BLaER1 (cell line): ENCODE results near the gene SLIT3.

Source experiments
- H3K27ac ChIP-seq: shearing (Covaris generic); formaldehyde crosslinking; 2 replicates; pipeline ENCODE4 v1.8.1; 2022
- H3K27me3 ChIP-seq: shearing (Covaris generic); formaldehyde crosslinking; 2 replicates; pipeline ENCODE4 v1.8.1; 2022
- H3K36me3 ChIP-seq: shearing (Covaris generic); formaldehyde crosslinking; 2 replicates; pipeline ENCODE4 v1.8.1; 2022
- H3K4me1 ChIP-seq: shearing (Covaris generic); formaldehyde crosslinking; 2 replicates; pipeline ENCODE4 v1.8.1; 2022
- H3K4me2 ChIP-seq: shearing (Covaris generic); formaldehyde crosslinking; 2 replicates; pipeline ENCODE4 v1.8.1; 2022
- H3K4me3 ChIP-seq: shearing (Covaris generic); formaldehyde crosslinking; 2 replicates; pipeline ENCODE4 v1.8.1; 2022
- H3K9ac ChIP-seq: shearing (Covaris generic); formaldehyde crosslinking; 2 replicates; pipeline ENCODE4 v1.8.1; 2022
- H3K9me3 ChIP-seq: shearing (Covaris generic); formaldehyde crosslinking; 2 replicates; pipeline ENCODE4 v1.8.1; 2022
- H4K20me1 ChIP-seq: shearing (Covaris generic); formaldehyde crosslinking; 2 replicates; pipeline ENCODE4 v1.8.1; 2022
- Cebpa-rat ChIP-seq: shearing (Covaris generic); IDR thresholded peaks from 2 replicates; pipeline ENCODE4 v1.8.1; 2022

The SLIT3 gene

DNA sequence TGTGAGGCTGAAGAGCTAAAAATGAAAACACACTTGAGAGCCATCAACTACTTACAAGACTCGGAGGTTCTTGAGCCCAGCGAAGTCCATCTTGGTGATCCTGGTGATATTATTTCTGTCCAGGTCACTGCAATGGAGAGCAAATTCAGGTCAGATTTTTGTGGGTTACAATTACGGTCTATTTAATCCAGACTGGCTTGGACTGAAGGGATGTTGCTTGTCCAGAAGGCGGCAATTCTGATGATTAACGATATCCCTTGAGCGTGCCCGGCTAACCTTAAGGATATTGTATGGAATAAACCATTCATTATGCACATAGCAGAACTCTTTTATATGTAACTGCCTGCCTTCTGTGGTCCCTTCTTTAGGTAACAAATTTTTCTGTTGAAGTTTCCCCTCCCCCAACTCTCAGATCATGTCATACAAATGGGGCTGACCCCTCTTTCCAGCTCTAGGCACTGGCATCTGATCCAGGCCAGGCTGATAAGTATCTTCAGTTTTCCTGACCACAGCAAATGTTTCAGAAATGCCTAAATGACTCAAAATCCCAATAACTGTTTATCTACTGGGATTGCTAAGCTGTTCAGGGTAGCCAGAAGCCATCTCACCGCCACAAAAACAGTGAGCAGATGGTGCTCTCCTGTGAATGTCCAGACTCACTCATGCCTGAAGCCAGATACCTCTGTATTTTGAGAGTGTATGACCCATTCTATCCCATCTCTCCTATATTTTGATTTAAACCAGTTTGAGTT, 49.4 kb downstream of the SLIT3 start:
- no peaks in the 10 kb centered on the region for H3K27me3 ChIP-seq
- no peak overlapping the region for H3K4me3 ChIP-seq
- no peak overlapping the region for H3K27ac ChIP-seq
- H3K9ac ChIP-seq, result no peak overlapping the region
- no peak overlapping the region for H3K4me2 ChIP-seq
- H4K20me1 ChIP-seq, result no peaks in the 10 kb centered on the region
- peaks cover 16% of the 10 kb centered on the region for H3K4me1 ChIP-seq
- no peaks in the 10 kb centered on the region for H3K9me3 ChIP-seq
- H3K36me3 ChIP-seq, result no peaks in the 10 kb centered on the region
- no peak for TF ChIP-seq Cebpa-rat

DNA sequence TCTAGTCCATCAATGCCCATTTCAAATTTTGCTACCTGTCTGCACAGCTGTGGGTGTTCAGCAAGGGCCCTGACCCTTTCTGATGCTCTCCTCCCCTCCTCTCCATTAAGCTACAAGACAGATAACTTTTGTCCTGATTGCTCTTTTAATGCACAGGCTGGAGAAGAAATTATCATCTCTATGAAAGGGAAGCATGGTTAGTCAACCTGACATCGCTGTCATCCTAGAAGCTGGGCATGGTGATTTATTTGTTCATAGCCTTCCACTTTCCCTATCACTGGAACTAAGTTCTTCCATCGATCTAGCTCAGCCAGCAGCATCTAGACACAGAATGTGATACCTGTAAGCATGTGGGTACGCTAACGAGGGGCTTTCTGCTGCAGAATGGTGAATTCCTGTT, 50.1 kb downstream of the SLIT3 start:
- no peaks in the 10 kb centered on the region for H4K20me1 ChIP-seq
- no peaks in the 10 kb centered on the region for H3K36me3 ChIP-seq
- H3K9me3 ChIP-seq, result no peaks in the 10 kb centered on the region
- no peak for TF ChIP-seq Cebpa-rat
- no peaks in the 10 kb centered on the region for H3K27me3 ChIP-seq
- H3K27ac ChIP-seq, result no peak overlapping the region
- no peak overlapping the region for H3K4me2 ChIP-seq
- H3K9ac ChIP-seq, result no peak overlapping the region
- peaks cover 16% of the 10 kb centered on the region for H3K4me1 ChIP-seq
- H3K4me3 ChIP-seq, result no peak overlapping the region

DNA sequence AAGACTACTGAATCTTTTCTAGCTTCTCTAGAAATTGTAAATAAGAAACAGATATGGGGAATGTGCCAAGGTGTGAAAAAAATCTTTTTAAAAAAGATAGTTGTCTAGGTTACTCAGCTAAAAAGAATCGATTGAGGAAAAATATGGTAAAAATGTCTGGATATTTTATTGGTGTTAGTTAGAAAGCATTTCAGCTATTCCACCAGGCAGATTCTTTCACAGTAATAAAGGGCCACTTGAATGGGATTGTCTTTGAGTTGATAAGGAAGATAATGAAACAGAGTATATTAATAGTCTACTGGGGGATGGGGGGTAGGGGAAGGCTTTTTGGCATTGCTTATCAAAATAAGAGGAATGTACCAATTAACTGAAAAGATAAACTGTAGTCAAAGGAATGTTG, 51.9 kb downstream of the SLIT3 start:
- H3K27ac ChIP-seq, result no peak overlapping the region
- H3K36me3 ChIP-seq, result no peaks in the 10 kb centered on the region
- no peaks in the 10 kb centered on the region for H3K9me3 ChIP-seq
- no peak for TF ChIP-seq Cebpa-rat
- H3K4me3 ChIP-seq, result no peak overlapping the region
- H3K27me3 ChIP-seq, result no peaks in the 10 kb centered on the region
- no peak overlapping the region for H3K9ac ChIP-seq
- no peaks in the 10 kb centered on the region for H4K20me1 ChIP-seq
- no peak overlapping the region for H3K4me2 ChIP-seq
- peaks cover 16% of the 10 kb centered on the region for H3K4me1 ChIP-seq

DNA sequence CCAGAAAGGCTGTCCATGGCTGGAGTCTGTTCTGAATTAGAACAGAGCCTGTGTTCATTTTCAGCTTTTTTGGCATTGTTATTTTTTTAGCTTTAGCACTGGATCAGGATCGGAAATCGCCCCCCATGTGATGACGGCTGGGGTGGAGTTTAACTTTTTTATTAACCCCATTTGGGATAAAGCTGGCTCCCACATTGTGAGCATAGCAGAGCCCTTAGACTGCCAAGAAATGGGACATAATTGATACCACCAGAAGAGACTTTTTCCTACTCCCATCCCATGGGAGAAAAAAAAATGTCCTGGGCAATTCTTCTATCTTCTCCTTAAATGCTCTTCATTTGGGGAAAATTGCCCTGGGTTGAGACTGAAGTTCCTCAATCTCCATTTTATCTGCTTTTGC, 52.4 kb downstream of the SLIT3 start:
- H3K4me3 ChIP-seq, result no peak overlapping the region
- H3K36me3 ChIP-seq, result no peaks in the 10 kb centered on the region
- H3K27ac ChIP-seq, result no peak overlapping the region
- TF ChIP-seq Cebpa-rat, result no peak
- H4K20me1 ChIP-seq, result no peaks in the 10 kb centered on the region
- peaks cover 16% of the 10 kb centered on the region for H3K4me1 ChIP-seq
- H3K9me3 ChIP-seq, result no peaks in the 10 kb centered on the region
- no peak overlapping the region for H3K9ac ChIP-seq
- peak overlapping the region; percentile 64; the same call in 1 of the 2 replicates for H3K4me2 ChIP-seq
- no peaks in the 10 kb centered on the region for H3K27me3 ChIP-seq

DNA sequence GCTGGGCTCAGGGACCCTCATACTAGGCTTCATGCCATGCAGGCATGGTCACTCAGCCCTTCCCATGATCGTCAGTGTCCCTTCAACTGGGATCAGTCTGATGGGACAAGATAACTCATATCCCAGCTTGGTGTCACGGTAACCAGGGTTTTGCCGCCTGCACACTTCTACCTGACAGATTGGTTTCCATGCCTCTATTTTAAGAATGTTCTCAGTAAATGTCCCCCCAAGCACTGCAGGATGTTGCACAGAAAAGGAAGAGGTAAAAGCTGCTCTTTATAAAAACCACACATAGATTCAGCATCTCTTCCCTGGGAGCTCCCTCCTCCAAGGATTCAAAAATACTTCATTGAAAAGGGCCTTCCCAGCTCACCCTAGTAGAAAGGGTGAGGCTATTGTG, 56.1 kb downstream of the SLIT3 start:
- Histone ChIP-seq H3K4me1 (peaks cover 33% of the 10 kb centered on the region), H3K36me3 (no peaks in the 10 kb centered on the region), H3K27ac (no peak overlapping the region), H3K4me2 (no peak overlapping the region), H3K4me3 (no peak overlapping the region), H3K9ac (no peak overlapping the region), H3K27me3 (no peaks in the 10 kb centered on the region), H3K9me3 (peaks cover 1% of the 10 kb centered on the region; the same call in 1 of the 2 replicates), H4K20me1 (no peaks in the 10 kb centered on the region)
- no peak for TF ChIP-seq Cebpa-rat

DNA sequence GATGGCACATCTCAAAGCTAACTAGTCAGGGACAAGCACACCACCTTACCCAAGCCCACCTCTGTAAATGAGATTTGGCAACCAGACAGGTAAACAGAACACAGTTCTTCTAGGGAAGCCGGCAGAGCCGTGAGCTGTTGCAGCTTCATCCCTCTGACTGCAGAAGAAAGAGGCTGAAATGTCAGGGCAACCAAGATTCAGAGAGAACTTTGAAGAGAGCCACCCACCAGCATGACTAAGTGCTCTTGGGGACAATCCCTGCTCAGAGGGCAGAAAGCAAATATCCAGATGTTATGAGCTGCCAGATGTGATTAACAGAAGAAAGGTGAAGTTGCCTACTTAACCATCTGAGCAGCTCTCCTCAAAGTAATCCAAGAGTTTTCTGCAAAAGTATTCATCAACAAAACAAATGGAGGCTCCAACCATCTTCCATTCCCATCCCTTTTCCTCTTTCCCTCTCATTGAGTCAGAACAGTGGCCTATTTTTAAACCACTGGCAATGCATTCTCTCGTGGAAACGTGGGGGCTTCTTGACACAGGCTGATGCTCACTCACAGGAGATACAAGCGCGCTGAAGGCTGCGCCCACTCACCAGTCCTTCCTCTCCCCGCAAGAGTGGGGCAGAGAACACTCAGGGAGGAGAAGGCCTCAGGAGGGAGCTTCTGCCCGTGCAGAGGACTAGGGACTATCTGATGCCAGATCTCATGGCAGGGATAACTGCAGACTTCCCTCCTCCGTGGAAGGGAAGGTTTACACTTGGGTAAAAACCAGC, 57.1 kb downstream of the SLIT3 start:
- Histone ChIP-seq H3K9ac (no peak overlapping the region), H3K4me3 (no peak overlapping the region), H3K27me3 (no peaks in the 10 kb centered on the region), H3K36me3 (no peaks in the 10 kb centered on the region), H3K4me1 (peaks cover 33% of the 10 kb centered on the region), H3K4me2 (no peak overlapping the region), H3K9me3 (peaks cover 4% of the 10 kb centered on the region; the same call in 1 of the 2 replicates), H4K20me1 (no peaks in the 10 kb centered on the region), H3K27ac (no peak overlapping the region)
- no peak for TF ChIP-seq Cebpa-rat

DNA sequence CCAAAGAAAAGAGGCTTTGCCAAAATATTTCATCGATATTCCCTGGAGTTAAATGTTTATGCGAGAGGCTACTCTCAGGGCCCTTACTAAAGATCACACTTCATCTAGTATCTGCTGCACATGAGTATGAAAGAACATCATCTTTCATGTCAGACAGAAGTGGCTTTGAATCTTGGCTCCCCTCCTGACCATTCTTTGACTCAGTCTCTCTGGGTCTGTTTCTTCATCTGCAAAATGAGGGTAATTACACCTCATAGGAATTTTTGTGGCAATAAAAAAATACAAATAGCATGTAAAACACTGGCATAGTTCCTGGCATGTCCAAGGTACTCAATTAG, 58.1 kb downstream of the SLIT3 start:
- no peak for TF ChIP-seq Cebpa-rat
- Histone ChIP-seq H3K9me3 (peaks cover 9% of the 10 kb centered on the region; the same call in 1 of the 2 replicates), H3K4me2 (peak overlapping the region; percentile 62), H4K20me1 (no peaks in the 10 kb centered on the region), H3K27me3 (no peaks in the 10 kb centered on the region), H3K4me1 (peaks cover 26% of the 10 kb centered on the region), H3K27ac (no peak overlapping the region), H3K4me3 (no peak overlapping the region), H3K36me3 (no peaks in the 10 kb centered on the region), H3K9ac (no peak overlapping the region)

DNA sequence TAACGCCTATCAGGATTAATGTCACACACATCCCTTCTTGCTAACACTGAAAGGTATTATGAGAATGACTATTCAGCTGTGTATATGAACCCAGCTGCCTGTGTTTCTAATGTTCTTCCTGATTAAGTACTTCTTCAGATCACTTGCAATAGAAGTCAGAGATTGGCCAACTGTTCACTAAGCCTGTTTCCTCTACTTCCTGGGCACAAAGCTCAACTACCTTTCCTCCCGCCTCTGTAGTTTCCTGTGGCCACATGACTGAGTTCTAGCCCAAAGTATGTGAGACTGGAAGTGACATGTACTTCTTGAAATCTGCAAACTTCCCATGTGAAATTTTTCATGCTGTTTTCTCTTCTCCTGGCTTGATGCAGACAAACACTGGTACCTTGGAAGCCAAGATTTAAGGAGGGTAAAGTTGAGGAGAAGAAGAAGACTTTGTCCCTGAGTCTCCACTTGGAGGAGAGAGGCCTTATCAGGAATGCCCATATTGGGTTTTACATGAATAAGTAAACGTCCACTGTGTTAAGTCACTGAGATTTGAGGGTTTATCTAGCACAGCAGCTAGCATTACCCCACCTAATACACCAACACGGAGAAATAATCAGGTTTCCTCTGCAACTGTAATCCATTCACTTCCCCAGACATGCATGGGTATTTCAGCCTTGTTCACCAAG, 58.6 kb downstream of the SLIT3 start:
- Histone ChIP-seq H3K9me3 (peaks cover 9% of the 10 kb centered on the region; the same call in 1 of the 2 replicates), H3K9ac (no peak overlapping the region), H4K20me1 (no peaks in the 10 kb centered on the region), H3K4me1 (peaks cover 21% of the 10 kb centered on the region), H3K4me2 (peak overlapping the region; percentile 62), H3K4me3 (no peak overlapping the region), H3K27me3 (no peaks in the 10 kb centered on the region), H3K36me3 (no peaks in the 10 kb centered on the region), H3K27ac (0 out of 2 replicates have a peak overlapping the region, but pooled peaks have one; percentile 33)
- TF ChIP-seq Cebpa-rat, result peak; percentile 41; the same call in 1 of the 2 replicates

DNA sequence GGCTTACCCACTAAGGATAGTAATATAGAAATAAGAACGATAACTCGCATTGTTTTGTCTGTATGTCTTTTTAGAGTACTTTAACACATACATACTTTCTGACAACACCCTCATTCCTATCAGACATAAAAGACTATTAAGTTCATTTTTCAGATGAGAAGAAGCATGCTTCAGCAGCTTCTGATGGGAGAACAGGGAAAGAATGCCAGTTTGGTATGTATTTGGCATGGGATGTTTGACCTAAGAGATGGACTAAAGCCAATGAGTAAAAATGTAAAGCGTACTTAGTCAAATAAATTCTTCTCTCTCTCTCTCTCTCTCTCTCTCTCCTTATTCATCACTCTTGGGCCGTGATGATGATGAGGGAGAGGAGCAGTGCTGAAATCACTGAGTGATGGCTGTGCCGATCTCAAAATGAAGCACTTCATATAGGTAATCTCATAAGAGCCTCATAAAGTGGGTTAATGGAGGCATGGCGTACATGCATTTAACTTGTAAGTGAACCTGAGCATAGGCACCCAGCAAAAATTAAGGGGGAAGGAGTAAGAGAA, 71.5 kb downstream of the SLIT3 start:
- no peaks in the 10 kb centered on the region for H3K4me1 ChIP-seq
- H3K27me3 ChIP-seq, result no peaks in the 10 kb centered on the region
- H3K4me2 ChIP-seq, result no peak overlapping the region

More for the DNA sequence above, 71.5 kb downstream of the SLIT3 start:
- TF ChIP-seq Cebpa-rat, result no peak
- Histone ChIP-seq H3K9ac (no peak overlapping the region), H3K9me3 (no peaks in the 10 kb centered on the region), H3K27ac (no peak overlapping the region), H3K4me3 (no peak overlapping the region), H4K20me1 (no peaks in the 10 kb centered on the region), H3K36me3 (no peaks in the 10 kb centered on the region)
